ENCODE data around the gene OXSR1. TPM values are rescaled to one million over a fixed set of nuclear protein-coding genes. Genes with fewer than 3 reads are reported as not detected.

OXSR1 gene
- total and polyA plus RNA-seq, 9 donors: 12.4 to 41.1 (median 28.4) TPM

DNA sequence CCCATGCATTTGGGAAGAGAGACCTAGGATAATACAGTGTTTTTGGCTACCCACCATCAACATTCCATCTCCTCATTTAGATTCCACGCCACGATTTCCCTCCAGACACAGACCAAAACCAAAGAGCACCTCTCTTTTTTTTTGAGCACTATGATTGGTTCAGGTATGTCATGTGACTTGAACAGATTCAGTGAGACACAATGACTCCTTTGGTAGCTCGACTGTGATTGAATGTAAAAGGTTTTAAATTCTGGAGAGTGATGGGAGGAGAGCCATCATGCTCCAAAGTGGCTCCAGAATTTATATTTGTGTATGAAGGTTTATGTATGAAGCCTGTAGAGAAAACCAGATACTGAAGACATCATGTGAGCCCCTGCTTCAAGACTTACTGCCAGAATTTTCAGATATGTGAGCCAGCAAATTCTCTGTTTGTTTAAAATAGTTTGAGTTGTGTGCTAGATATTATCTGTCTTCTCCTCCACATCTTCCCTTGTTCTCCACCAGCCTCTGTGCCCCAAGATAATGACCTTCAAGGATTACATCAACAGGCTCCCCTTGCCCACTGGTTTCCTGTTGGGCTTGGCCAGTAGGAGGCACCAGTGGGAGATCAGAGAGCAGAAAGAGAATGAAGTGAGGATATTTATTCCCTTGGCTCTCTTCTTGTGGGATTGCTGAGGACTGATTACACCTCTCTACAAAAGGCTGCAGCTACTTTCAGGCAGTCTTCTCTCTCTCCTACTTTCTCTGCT, 14.4 kb upstream of the OXSR1 start:
- no peak for DNase-seq
- WGBS, 3 donors: 71 to 78% (median 78%) methylated on average over 3 of the region's 3 CpGs
- no peaks in the 10 kb centered on the region for H3K27me3 ChIP-seq
- H3K9me3 ChIP-seq: no peaks in the 10 kb centered on the region
- TF ChIP-seq, protein P1, sequence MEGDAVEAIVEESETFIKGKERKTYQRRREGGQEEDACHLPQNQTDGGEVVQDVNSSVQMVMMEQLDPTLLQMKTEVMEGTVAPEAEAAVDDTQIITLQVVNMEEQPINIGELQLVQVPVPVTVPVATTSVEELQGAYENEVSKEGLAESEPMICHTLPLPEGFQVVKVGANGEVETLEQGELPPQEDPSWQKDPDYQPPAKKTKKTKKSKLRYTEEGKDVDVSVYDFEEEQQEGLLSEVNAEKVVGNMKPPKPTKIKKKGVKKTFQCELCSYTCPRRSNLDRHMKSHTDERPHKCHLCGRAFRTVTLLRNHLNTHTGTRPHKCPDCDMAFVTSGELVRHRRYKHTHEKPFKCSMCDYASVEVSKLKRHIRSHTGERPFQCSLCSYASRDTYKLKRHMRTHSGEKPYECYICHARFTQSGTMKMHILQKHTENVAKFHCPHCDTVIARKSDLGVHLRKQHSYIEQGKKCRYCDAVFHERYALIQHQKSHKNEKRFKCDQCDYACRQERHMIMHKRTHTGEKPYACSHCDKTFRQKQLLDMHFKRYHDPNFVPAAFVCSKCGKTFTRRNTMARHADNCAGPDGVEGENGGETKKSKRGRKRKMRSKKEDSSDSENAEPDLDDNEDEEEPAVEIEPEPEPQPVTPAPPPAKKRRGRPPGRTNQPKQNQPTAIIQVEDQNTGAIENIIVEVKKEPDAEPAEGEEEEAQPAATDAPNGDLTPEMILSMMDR (IDR thresholded peaks at IDR 0.05): no peak
- TF ChIP-seq POLR2A (IDR thresholded peaks at IDR 0.05): no peak
- no peak for TF ChIP-seq EP300 (IDR thresholded peaks at IDR 0.05)
- no peaks in the 10 kb centered on the region for H3K4me1 ChIP-seq (ENCODE audit: insufficient read depth)
- no peak overlapping the region for H3K4me3 ChIP-seq
- intact Hi-C loops (cut with DNase I): no loop called here
- H3K27ac ChIP-seq: no peak overlapping the region
- H3K36me3 ChIP-seq: no peaks in the 10 kb centered on the region

DNA sequence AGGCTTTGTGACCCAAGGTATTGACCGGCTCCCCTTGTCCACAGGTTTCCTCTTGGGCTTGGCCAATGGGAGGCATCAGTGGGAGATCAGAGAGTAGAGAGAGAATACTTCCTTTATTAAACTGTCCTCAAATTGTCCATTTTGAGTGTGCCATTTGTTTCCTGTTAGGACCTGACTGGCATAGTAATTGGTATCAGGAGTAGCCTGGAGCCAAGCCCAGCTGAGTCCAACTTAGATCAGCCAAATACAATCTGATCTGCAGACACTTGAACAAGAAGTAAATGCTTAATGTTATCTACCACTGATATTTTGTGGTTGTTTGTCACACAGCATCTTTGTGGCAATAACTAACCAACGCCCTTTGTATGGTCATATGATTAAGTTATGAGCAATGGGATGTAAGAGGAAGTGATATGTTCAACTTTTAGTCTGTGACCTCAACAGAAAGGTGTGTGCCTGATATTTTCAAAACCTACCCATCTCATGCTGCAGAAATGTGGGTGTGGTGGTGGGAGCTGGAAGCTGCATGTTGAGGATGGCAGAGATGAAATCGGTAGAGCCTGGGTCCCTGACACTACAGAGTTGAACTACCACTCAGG, 13.6 kb upstream of the OXSR1 start:
- no peak for TF ChIP-seq POLR2A (IDR thresholded peaks at IDR 0.05)
- no peak for TF ChIP-seq EP300 (IDR thresholded peaks at IDR 0.05)
- TF ChIP-seq, protein P1 (IDR thresholded peaks at IDR 0.05): no peak
- intact Hi-C loops (cut with DNase I): no loop called here
- no peaks in the 10 kb centered on the region for H3K27me3 ChIP-seq
- H3K36me3 ChIP-seq: no peaks in the 10 kb centered on the region
- WGBS, 3 donors: 95 to 96% (median 96%) methylated on average over 3 of the region's 3 CpGs
- H3K4me3 ChIP-seq: no peak overlapping the region
- H3K4me1 ChIP-seq (ENCODE audit: insufficient read depth): no peaks in the 10 kb centered on the region
- DNase-seq: no peak
- no peak overlapping the region for H3K27ac ChIP-seq
- no peaks in the 10 kb centered on the region for H3K9me3 ChIP-seq

DNA sequence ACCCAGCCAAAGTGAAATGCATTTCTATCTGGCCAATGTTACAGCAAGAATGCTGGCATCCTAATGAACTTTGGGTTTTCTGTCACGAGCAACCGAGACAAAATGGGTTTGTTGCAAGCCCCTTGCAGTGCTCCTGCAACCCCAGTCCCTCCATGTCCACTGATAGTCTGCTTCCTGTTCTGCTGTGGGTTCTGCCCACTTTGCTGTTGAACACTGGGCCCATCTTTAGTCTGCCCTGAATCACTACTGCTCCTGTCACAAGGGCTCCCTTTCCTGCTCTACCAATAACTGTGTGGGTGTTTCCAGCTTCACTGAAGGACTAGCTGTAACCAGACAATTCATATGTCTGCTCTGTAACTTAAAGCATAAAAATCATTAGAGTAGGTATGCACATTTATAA, 12.7 kb upstream of the OXSR1 start:
- H3K27ac ChIP-seq: no peak overlapping the region
- intact Hi-C loops (cut with DNase I): no loop called here
- no peaks in the 10 kb centered on the region for H3K27me3 ChIP-seq
- TF ChIP-seq POLR2A (IDR thresholded peaks at IDR 0.05) (no peak), EP300 (IDR thresholded peaks at IDR 0.05) (no peak)
- TF ChIP-seq, protein P1 (IDR thresholded peaks at IDR 0.05): no peak
- 85 to 92% (median 92%) methylated on average over 2 of the region's 2 CpGs for WGBS, 3 donors
- no peaks in the 10 kb centered on the region for H3K9me3 ChIP-seq
- no peaks in the 10 kb centered on the region for H3K4me1 ChIP-seq (ENCODE audit: insufficient read depth)
- no peak for DNase-seq
- H3K36me3 ChIP-seq: no peaks in the 10 kb centered on the region
- no peak overlapping the region for H3K4me3 ChIP-seq

DNA sequence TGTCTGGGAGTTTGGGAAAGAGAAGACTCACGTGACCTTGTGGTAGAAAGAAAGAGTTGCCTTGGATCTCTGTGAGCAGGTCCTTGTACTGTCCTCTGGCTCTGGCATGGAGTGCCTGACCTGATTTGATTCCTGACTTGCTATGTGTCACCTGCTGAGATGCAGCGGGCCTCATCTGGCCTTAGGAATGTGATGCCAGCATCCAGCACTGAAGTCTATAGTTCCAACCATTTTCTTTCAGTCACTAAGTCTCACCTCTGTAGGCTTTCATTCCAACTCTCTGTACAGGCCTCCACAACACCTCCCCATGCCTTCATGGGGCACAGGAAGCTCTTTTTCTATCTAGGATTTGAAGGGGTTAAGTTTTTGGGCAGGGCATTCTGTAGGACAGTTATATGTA, 12.1 kb upstream of the OXSR1 start:
- WGBS, 3 donors: 89 to 93% (median 90%) methylated on average over 2 of the region's 2 CpGs
- Histone ChIP-seq H3K27ac (no peak overlapping the region), H3K9me3 (no peaks in the 10 kb centered on the region), H3K27me3 (no peaks in the 10 kb centered on the region), H3K4me3 (no peak overlapping the region), H3K4me1 (ENCODE audit: insufficient read depth) (no peaks in the 10 kb centered on the region), H3K36me3 (no peaks in the 10 kb centered on the region)
- no peak for DNase-seq
- TF ChIP-seq POLR2A (IDR thresholded peaks at IDR 0.05) (no peak), EP300 (IDR thresholded peaks at IDR 0.05) (no peak)
- TF ChIP-seq, protein P1 (IDR thresholded peaks at IDR 0.05): no peak
- intact Hi-C loops (cut with DNase I): no loop called here

All from ovary (tissue), 9 donors.